HG03460 (cell line): ENCODE results near the gene AGAP6.
"Not testable (repeated sequence)": the region's sequence is repeated elsewhere in the genome, so short reads cannot be mapped to it uniquely, and the experiment has no call there.

Experiments
- ATAC-seq: cut with Tn5 transposase; IDR thresholded peaks from one replicate; pipeline ENCODE4 v1.9.1; 2021; ENCODE audit not compliant: unreplicated experiment

Gene AGAP6

GRCh38 chr10:50024716-50025383, 36.6 kb downstream of the AGAP6 start:
- ATAC-seq = not testable (repeated sequence)

GRCh38 chr10:50025627-50026026, 37.4 kb downstream of the AGAP6 start:
- no peak for ATAC-seq

- no peak for ATAC-seq
These were observed 39.0 kb downstream of the AGAP6 start for GRCh38 chr10:50027195-50027594.

- no peak for ATAC-seq
These were observed 45.3 kb downstream of the AGAP6 start for GRCh38 chr10:50033481-50033880.

- ATAC-seq = not testable (repeated sequence)
These were observed 47.1 kb downstream of the AGAP6 start for GRCh38 chr10:50035337-50035736.

- ATAC-seq = no peak
These were observed 56.9 kb downstream of the AGAP6 start for GRCh38 chr10:50044941-50045664.

GRCh38 chr10:50046457-50046856, 58.3 kb downstream of the AGAP6 start:
- ATAC-seq = not testable (repeated sequence)

- ATAC-seq = not testable (repeated sequence)
These were observed 59.4 kb downstream of the AGAP6 start for GRCh38 chr10:50047594-50047993.

GRCh38 chr10:50051995-50052660, 63.9 kb downstream of the AGAP6 start:
- not testable (repeated sequence) for ATAC-seq

GRCh38 chr10:50052778-50053376, 64.7 kb downstream of the AGAP6 start:
- ATAC-seq = not testable (repeated sequence)

- ATAC-seq = not testable (repeated sequence)
These were observed 67.5 kb downstream of the AGAP6 start for GRCh38 chr10:50055494-50056292.

GRCh38 chr10:50056654-50057053, 68.4 kb downstream of the AGAP6 start:
- not testable (repeated sequence) for ATAC-seq

GRCh38 chr10:50058727-50059126, 70.5 kb downstream of the AGAP6 start:
- ATAC-seq = not testable (repeated sequence)

- ATAC-seq = not testable (repeated sequence)
These were observed 71.7 kb downstream of the AGAP6 start for GRCh38 chr10:50059946-50060345.
